Measurements from ENCODE around the gene SBF2.

SBF2 gene

GRCh38 chr11:10317151-10317755 lies 23.2 kb upstream of the SBF2 start:
- no peak for DNase-seq

- no peak for DNase-seq
Observed at GRCh38 chr11:10315083-10315482, 21.1 kb upstream of the SBF2 start.

GRCh38 chr11:10314199-10315072 lies 20.4 kb upstream of the SBF2 start:
- no peak for DNase-seq

GRCh38 chr11:10311802-10312201 lies 17.8 kb upstream of the SBF2 start:
- no peak for DNase-seq

- no peak for DNase-seq
Observed at GRCh38 chr11:10310301-10310841, 16.4 kb upstream of the SBF2 start.

GRCh38 chr11:10309163-10310093 lies 15.4 kb upstream of the SBF2 start:
- DNase-seq, result no peak

GRCh38 chr11:10308201-10308954 lies 14.4 kb upstream of the SBF2 start:
- DNase-seq, result no peak

- DNase-seq, result peak; percentile 94
Observed at GRCh38 chr11:10307400-10308200, 13.6 kb upstream of the SBF2 start.

- no peak for DNase-seq
Observed at GRCh38 chr11:10307022-10307399, 13.0 kb upstream of the SBF2 start.

GRCh38 chr11:10305964-10306918 lies 12.2 kb upstream of the SBF2 start:
- DNase-seq, result peak; percentile 67

- peak; percentile 73 for DNase-seq
Observed at GRCh38 chr11:10305262-10305963, 11.4 kb upstream of the SBF2 start.

- peak; percentile 76 for DNase-seq
Observed at GRCh38 chr11:10304495-10305261, 10.7 kb upstream of the SBF2 start, which contains the start of gene ADM. TSS of gene ADM (plus strand) at chr11:10305073. CDS start at chr11:10305701, 628 bp downstream.

- peak; percentile 76 for DNase-seq
Observed at GRCh38 chr11:10303558-10304363, 9.7 kb upstream of the SBF2 start.

GRCh38 chr11:10302744-10303557 lies 8.9 kb upstream of the SBF2 start:
- DNase-seq, result peak; percentile 89

- no peak for DNase-seq
Observed at GRCh38 chr11:10302359-10302743, 8.3 kb upstream of the SBF2 start.

GRCh38 chr11:10301656-10302358 lies 7.8 kb upstream of the SBF2 start:
- DNase-seq, result no peak
